IPS-18c (cell line): ENCODE results near the gene SLC22A7.
"Not testable (repeated sequence)": the region's sequence is repeated elsewhere in the genome, so short reads cannot be mapped to it uniquely, and the experiment has no call there.

Source experiments
- H3K4me3 ChIP-seq: 2 replicates; pipeline ENCODE4 v1.7.0; 2013; ENCODE audit warnings: low read depth, mild to moderate bottlenecking, low read length, moderate library complexity; ENCODE audit not compliant: insufficient read depth
- H3K9me3 ChIP-seq: one replicate; pipeline ENCODE4 v1.6.1; 2013; ENCODE audit warnings: mild to moderate bottlenecking, low read length, moderate library complexity; ENCODE audit not compliant: control insufficient read depth, insufficient read depth

Gene SLC22A7

DNA sequence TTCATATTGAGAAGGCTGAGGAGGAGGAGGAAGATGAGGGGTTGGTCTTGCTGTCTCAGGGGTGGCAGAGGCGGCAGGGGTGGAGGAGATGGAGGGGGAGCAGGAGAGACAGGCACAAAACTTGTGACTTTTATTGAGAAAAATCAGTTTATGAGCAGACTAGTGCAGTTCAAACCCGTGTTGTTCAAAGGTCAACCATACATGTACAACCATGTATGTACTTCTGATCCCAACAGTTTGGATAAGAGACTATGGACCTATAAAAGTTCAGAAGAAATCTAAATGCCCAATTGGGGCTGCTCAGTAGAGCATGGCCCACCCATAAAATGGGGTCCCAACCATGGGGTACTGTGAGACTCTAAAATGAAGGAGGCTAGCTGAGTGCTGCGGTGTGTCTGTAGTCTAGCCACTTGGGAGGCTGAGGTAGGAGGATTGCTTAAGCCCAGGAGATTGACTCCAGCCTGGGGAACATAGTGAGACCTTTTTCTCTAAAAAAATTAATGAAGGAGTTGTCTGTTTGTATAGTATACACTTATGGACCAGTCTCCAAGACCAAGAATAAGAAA lies 7.6 kb upstream of the SLC22A7 start:
- Histone ChIP-seq H3K9me3 (no peaks in the 10 kb centered on the region), H3K4me3 (no peak overlapping the region)

DNA sequence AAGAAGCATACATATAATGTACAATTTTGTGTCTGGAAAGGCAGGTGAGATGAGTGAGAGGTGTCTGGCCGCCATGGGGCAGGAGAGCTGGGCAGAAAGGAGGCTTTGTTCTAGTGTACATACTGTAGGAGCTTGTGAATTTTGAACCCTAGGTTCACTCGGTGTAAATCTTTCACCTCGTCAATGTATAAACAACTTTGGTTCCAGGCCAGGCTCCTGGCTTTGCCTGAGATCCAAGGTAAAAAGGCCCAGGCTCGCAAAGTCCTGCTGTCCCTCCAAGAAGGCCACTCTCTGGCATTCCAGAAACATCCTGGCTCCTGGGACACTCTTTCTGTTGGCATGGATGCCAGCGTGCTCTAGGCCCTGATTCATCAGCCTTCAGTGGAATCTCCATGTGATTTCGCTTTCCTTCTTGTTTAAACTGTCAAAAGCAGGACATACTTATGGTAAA lies 7.1 kb upstream of the SLC22A7 start:
- Histone ChIP-seq H3K4me3 (no peak overlapping the region), H3K9me3 (no peaks in the 10 kb centered on the region)

DNA sequence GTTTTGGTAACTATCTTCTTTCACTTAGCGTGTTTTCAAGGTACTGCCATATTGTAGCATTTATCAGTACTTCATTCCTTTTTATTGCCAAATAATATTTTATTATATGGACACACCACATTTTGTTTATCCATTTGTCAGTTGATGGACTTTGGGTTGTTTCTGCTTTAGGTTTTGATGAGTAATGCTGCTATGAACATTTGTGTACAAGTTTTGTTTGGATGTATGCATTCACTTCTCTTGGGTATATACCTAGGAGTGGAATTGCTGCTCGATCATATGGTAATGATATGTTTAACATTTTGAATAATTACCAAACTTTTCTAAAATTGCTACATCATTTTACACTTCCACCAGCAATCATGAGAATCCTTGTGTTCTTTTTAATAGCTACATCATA lies 6.4 kb upstream of the SLC22A7 start:
- H3K9me3 ChIP-seq = no peaks in the 10 kb centered on the region
- H3K4me3 ChIP-seq = no peak overlapping the region

DNA sequence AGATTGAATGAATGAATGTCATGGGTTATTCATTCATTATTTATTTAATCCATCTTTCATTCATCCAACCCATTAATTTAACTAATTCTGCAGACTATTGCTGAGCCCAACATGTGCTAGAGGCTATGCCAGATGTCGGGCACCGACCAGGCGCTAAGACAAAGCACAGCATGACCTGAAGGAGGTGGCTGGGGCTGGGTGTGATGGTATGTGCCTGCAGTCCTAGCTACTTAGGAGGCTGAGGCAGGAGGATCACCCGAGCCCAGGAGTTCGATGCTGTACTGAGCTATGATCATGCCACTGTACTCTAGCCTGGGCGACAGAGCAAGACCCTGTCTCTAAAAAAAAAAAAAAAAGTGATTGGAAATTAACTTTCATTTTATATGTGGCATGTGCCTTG lies 5.7 kb upstream of the SLC22A7 start:
- H3K4me3 ChIP-seq = no peak overlapping the region
- H3K9me3 ChIP-seq = no peaks in the 10 kb centered on the region

DNA sequence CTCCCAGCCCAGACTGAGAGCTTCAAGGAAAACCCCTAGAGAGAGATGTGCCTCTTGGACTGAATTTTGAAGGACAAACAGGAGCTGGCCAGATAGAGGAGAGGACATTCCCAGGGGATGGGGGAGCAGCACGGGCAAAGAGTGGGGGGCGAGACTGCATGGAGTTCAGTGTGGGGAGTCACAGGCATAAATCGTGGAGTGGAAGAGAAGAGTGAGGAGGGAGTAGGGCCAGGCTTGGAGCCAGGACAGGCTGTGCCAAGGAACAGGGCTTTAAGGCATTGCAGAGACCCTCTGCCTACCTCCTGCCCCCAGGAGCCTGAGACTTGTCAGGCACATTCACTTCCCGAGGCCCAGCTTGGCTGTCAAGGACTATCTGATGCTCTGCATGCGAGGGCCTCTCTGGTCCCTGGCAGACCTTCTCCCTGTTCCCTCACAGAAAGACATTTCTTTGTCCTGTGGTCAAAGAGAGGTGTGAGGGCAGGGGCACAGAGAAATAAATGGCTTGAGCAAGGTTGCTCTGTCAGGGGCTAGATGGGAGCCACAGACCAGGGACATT lies 5.2 kb upstream of the SLC22A7 start:
- Histone ChIP-seq H3K9me3 (no peaks in the 10 kb centered on the region), H3K4me3 (no peak overlapping the region)

DNA sequence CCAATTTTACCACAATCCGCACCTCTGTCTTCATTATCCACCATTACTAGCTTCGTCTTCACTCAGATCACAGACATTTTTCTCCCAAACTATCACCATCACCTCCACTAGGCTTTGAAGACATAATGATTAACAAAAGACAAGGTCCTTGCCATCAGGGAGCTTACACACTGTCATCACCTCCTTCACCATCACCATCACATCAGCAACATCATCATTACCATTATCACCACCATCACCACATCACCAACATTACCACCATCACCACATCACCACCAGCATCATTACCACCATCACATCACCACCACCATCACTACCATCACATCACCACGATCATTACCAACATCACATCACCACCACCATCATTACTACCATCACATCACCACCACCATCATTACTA lies 4.4 kb upstream of the SLC22A7 start:
- no peak overlapping the region for H3K4me3 ChIP-seq
- H3K9me3 ChIP-seq = no peaks in the 10 kb centered on the region

DNA sequence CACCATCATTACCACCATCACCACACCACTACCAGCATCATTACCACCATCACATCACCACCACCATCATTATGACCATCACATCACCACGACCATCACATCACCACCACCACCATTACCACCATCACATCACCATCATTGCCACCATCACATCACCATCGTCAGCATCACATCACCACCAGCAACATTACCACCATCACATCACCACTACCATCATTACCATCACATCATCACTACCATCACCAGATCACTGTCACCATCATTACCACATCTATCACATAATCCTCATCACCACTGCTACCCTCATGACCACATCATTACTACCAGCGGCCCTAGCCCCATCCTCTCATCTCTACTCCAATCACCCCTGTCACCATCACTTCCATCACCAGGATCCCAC lies 3.5 kb upstream of the SLC22A7 start:
- H3K4me3 ChIP-seq = no peak overlapping the region
- no peaks in the 10 kb centered on the region for H3K9me3 ChIP-seq

DNA sequence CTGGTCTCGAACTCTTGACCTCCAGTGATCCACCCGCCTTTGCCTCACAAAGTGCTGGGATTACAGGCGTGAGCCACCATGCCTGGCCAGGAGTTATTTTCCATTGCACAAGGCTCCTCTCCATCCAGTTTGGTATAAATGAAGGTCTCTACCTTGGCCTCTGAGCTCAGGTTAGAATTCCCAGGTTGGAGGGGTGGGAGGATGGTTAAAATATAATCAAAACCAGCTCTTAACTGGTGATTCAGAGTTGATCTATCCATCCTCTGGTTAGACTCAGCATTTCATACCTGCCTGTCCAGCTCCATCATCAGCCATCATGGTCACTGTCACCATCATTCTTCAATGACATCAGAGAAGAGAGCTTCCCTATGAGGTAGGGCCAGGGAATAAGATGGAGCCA lies 2.6 kb upstream of the SLC22A7 start:
- H3K4me3 ChIP-seq = no peak overlapping the region
- no peaks in the 10 kb centered on the region for H3K9me3 ChIP-seq

DNA sequence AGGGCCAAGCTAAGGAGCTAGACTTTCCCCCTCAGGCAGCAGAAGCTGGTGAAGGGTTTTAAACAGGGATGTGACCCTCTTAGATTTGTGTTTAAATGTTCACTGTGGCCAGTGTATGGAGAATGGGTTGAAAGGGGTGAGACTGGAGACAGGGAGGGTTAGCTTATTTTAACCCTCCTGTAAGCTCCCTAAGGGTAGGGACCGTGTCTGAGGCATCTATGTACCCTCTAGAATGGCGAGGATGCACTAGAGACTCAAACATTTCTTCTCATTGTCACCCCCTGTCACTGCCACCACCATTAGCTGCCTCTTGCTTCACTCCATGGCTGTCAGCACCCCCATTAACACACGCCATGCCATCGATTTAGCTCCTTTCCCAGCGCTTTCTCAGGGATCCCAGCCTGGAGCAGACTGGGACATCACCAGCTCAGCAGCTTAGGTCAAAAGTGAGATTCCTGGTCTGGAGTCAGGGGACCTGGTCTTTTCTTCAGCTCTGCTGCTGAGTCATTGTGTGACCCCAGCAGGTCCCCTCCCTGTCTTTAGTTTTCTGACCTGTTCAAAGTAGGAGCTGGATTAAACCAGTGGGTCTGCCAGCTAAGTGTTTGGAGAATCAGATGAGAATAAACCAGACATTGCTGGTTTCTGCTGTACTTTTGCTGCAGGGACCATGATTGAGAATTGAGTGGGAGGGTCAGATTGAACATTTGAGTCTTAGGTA lies 1.1 kb upstream of the SLC22A7 start:
- Histone ChIP-seq H3K4me3 (no peak overlapping the region), H3K9me3 (no peaks in the 10 kb centered on the region)

DNA sequence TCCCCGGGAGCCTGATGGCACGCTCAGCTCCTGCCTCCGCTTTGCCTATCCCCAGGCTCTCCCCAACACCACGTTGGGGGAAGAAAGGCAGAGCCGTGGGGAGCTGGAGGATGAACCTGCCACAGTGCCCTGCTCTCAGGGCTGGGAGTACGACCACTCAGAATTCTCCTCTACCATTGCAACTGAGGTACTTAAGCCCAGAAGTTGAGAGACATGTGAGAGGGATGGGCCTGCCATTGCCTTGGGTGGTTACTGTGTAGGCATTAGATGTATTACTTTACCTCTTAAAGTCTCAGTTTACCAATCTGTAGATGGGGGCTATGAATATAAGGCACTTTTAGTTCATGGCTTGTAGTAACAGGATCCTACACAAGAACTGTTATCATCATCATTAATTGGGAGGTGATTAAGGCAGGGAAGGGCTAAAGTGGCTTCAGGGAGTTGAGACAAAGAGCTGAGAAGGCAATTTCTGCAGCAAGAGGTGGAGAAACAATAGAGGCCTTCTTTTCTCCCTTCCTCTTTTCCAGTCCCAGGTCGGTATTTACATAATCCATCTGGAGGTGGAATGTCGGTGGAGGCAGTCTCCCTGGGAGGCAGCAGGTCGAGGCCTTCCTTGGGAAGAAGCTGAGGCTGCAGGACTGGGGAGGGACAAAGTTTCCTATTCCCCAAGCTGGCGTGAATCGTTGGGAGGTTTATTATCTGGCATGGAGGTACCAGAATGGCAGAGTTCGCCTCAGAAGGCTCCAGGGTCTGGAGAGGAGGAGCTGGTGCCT lies 691 bp downstream of the SLC22A7 start:
- Histone ChIP-seq H3K9me3 (no peaks in the 10 kb centered on the region), H3K4me3 (no peak overlapping the region)

DNA sequence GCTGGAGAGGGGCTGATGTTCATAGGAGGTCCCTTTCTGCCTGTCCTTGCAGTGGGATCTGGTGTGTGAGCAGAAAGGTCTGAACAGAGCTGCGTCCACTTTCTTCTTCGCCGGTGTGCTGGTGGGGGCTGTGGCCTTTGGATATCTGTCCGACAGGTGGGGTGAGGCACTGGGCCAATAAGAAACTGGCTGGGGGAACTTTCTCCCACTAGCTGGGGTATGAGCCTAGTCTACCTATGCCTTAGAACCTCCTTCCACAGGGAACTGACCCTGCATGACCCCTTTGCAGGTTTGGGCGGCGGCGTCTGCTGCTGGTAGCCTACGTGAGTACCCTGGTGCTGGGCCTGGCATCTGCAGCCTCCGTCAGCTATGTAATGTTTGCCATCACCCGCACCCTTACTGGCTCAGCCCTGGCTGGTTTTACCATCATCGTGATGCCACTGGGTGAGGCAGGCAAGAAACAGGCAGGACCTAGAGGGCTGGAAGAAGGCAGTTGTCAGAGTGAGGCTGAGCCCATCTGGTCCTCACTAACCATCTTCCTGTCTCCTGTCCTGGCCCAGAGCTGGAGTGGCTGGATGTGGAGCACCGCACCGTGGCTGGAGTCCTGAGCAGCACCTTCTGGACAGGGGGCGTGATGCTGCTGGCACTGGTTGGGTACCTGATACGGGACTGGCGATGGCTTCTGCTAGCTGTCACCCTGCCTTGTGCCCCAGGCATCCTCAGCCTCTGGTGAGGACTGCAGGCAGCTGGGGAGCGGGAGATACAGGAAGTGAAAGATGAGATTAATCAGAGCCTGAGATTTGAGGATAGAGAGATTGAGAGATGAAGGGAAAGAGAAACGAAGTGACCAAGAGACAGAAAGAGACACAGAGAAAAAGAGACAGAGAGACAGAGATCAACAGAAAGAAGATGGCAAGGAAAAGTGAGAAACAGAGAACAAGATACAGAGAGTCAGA lies 1.6 kb downstream of the SLC22A7 start:
- no peak overlapping the region for H3K4me3 ChIP-seq
- no peaks in the 10 kb centered on the region for H3K9me3 ChIP-seq

DNA sequence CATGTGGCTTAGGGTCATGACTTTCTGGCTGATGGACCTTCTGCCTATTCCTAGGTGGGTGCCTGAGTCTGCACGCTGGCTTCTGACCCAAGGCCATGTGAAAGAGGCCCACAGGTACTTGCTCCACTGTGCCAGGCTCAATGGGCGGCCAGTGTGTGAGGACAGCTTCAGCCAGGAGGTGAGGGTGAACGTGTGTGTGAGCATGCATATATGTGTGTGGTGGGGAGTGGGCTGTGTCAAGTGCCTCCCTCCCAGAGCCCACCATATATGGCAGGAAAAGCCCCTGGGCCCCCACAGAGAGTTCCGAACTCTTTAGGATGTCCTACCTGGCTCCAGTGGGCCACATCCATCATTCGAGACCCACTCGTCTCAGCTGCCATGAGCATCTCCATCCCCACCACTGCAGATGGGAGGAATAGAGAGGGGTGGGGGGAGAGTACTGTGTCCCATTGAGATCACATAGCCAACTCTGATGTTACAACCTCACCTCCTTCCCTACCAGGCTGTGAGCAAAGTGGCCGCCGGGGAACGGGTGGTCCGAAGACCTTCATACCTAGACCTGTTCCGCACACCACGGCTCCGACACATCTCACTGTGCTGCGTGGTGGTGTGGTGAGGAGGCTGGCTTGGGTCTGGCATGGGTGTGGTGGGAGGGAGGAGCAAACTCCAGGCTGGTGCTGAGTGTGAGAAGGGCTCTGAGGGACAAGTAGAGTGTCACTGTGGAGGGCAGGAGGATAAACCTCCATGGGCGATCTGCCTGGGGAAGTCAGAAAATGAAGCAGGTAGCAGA lies 3.2 kb downstream of the SLC22A7 start:
- no peaks in the 10 kb centered on the region for H3K9me3 ChIP-seq
- no peak overlapping the region for H3K4me3 ChIP-seq

DNA sequence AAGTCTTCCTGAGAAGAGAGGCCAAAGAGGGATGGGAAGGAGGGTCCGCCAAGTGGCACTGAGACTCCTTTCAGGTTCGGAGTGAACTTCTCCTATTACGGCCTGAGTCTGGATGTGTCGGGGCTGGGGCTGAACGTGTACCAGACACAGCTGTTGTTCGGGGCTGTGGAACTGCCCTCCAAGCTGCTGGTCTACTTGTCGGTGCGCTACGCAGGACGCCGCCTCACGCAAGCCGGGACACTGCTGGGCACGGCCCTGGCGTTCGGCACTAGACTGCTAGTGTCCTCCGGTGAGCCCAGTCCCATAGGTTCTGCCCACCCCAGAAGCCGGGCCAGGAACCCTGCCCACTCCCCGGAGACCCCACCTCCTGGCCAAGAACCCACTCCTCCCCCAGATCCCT lies 4.1 kb downstream of the SLC22A7 start:
- no peak overlapping the region for H3K4me3 ChIP-seq
- H3K9me3 ChIP-seq = no peaks in the 10 kb centered on the region

DNA sequence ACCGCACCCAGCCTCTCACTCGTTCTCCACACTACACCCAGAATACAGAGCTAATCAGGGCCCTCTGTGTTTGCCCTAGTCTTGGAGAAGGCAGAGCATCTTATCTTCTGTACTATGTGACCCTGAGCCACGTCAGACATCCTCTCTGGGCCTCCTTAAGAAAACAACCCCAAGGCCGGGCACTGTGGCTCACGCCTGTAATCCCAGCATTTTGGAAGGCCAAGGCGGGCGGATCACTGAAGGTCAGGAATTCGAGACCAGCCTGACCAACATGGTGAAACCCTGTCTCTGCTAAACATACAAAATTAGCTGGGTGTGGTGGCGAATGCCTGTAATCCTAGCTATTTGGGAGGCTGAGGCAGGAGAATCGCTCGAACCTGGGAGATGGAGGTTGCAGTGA lies 4.9 kb downstream of the SLC22A7 start:
- H3K9me3 ChIP-seq, H3K4me3 ChIP-seq: not testable (repeated sequence)

DNA sequence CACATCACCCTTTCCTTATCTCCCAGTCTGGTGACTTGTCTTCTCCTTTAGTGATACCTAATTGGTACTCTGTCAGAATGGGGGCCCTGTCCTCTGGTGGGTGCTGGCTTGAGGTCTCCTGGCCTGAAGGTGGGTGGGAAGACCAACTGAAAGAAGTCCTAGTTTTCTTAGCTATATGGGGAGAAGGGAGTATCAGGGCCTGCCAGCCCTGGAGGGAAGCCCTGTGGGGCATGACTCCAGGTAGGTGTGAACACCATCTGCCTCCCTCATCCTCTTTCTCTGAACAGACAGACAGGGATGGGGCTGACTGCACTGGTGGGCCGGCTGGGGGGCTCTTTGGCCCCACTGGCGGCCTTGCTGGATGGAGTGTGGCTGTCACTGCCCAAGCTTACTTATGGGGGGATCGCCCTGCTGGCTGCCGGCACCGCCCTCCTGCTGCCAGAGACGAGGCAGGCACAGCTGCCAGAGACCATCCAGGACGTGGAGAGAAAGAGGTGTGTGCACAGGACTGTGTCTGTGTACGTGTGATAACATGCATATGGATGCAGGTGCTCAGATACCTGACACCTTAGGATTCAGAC lies 5.8 kb downstream of the SLC22A7 start:
- Histone ChIP-seq H3K4me3 (no peak overlapping the region), H3K9me3 (no peaks in the 10 kb centered on the region)

DNA sequence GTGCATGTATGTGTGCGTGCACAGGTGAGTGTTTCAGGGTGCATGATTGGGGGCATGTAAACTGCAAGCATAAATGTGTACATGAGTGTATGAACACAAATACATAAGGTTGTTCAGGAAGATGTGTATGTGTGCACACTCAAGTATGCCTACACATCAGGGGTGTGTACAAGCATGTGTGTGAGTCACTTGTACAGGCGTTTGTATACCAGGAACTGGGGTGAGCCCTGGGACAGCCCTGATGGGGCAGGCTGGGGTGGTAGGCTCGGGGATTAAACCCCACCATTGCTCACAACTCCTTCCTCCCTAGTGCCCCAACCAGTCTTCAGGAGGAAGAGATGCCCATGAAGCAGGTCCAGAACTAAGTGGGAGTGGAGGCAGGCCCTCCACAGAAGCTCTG lies 6.3 kb downstream of the SLC22A7 start:
- H3K9me3 ChIP-seq = no peaks in the 10 kb centered on the region
- no peak overlapping the region for H3K4me3 ChIP-seq
